ENCODE results near the gene MIOX. TPM values are rescaled to one million over a fixed set of nuclear protein-coding genes. Genes with fewer than 3 reads are reported as not detected.
A peak's percentile ranks its signal among the peaks of the same experiment; 100 is the strongest.

Gene MIOX
- total and polyA plus RNA-seq, 2 of the 13 experiments (the other 11 are each of a cell fraction or from before 2014, with no cell fraction given) = 1.5 to 2.9 TPM

GRCh38 chr22:50482107-50483074 is 4.3 kb upstream of the MIOX start:
- ATAC-seq = peak; percentile 9
- H3K4me1 ChIP-seq (ENCODE audit: insufficient read depth, low read length) = peaks cover 59% of the 10 kb centered on the region
- DNase-seq (ENCODE audit: low spot score) = no peak
- no peaks in the 10 kb centered on the region for H3K79me2 ChIP-seq (ENCODE audit: insufficient read depth, low read length)
- 90% methylated on average over 9 of the region's 35 CpGs for WGBS (ENCODE audit: low lambda C conversion rate)
- peak overlapping the region; percentile 76 for H3K9ac ChIP-seq (ENCODE audit: insufficient read depth, low read depth, low read length)
- no peaks in the 10 kb centered on the region for H3K36me3 ChIP-seq (replicated peaks in 1 of 2; ENCODE audit: control insufficient read depth in 1 of 2, insufficient read depth in 2 of 2, low read length in 2 of 2)
- intact Hi-C loops (cut with micrococcal nuclease; ENCODE audit: unreplicated experiment) = no loop called here
- in situ Hi-C loops (cut with HindIII; ENCODE audit: extremely low pct_ligation_motif_present, low pct_unique_long_range_greater_than_20kb) = no loop called here
- no peak overlapping the region for H2AFZ ChIP-seq (ENCODE audit: low read length)
- H3K9me3 ChIP-seq (ENCODE audit: low read length) = no peaks in the 10 kb centered on the region
- CTCF ChIA-PET (ENCODE audit: low intra/inter-chr PET ratio, low total read pairs) = no interaction called here
- no peaks in the 10 kb centered on the region; the same call in 1 of the 2 replicates for H4K20me1 ChIP-seq (ENCODE audit: insufficient read depth, low read length)
- H3K4me3 ChIP-seq (replicated peaks in 1 of 3; ENCODE audit: insufficient read depth in 1 of 3, low read depth in 2 of 3, low read length in 3 of 3) = peak overlapping the region; percentile 75 to 76 (median 75)
- POLR2A ChIA-PET = interaction anchor here (0.7 to 2.1 kb wide), 5 partner anchors 12 to 43 kb away, joined by 3 to 5 read pairs (median 4); partner anchors contain the start of genes LMF2, NCAPH2 and SCO2
- no TSS peak for BruUV-seq (replicated peaks)
- peak overlapping the region; percentile 31 for H3K27ac ChIP-seq (ENCODE audit: extremely low read length, insufficient read depth, low read length)
- FAIRE-seq = no peak
- H3K27me3 ChIP-seq (ENCODE audit: control insufficient read depth in 1 of 2, insufficient read depth in 2 of 2, low read length in 2 of 2) = peaks cover 0 to 4% of the 10 kb centered on the region in 2 experiments; a peak in 1 of 5 replicates
- peak overlapping the region; percentile 77 for H3K4me2 ChIP-seq (ENCODE audit: low read depth, low read length)
- TF ChIP-seq NRL (CRISPR knock-in tag; IDR thresholded peaks at IDR 0.05; ENCODE audit: borderline replicate concordance) (no peak; the same call in 1 of the 2 replicates), RAD51 (IDR thresholded peaks at IDR 0.05; ENCODE audit: borderline replicate concordance) (peak; percentile 47; the same call in 1 of the 2 replicates), NFIB (CRISPR knock-in tag; IDR thresholded peaks at IDR 0.05; ENCODE audit: borderline replicate concordance) (no peak), HIC2 (CRISPR knock-in tag; IDR thresholded peaks at IDR 0.05; ENCODE audit: low read depth) (no peak), FOSL1 (CRISPR knock-in tag; IDR thresholded peaks at IDR 0.05; ENCODE audit: borderline replicate concordance) (no peak), TCF7 (IDR thresholded peaks at IDR 0.05; ENCODE audit: low read depth) (no peak), BHLHE40 (IDR thresholded peaks at IDR 0.05; ENCODE audit: low read length) (peak; percentile 10; the same call in 1 of the 2 replicates), ZNF557 (CRISPR knock-in tag; IDR thresholded peaks at IDR 0.05) (no peak), MED13 (CRISPR knock-in tag; IDR thresholded peaks at IDR 0.05) (no peak), KDM1A (CRISPR knock-in tag; IDR thresholded peaks at IDR 0.05) (no peak), CAMTA2 (CRISPR knock-in tag; IDR thresholded peaks at IDR 0.05; ENCODE audit: borderline replicate concordance) (no peak), EEA1 (CRISPR knock-in tag; IDR thresholded peaks at IDR 0.05; ENCODE audit: borderline replicate concordance) (no peak), SMYD3 (CRISPR knock-in tag; IDR thresholded peaks at IDR 0.05) (no peak), HDAC6 (IDR thresholded peaks at IDR 0.05; ENCODE audit: low read depth, low read length) (no peak), ZNF382 (CRISPR knock-in tag; IDR thresholded peaks at IDR 0.05; ENCODE audit: borderline replicate concordance) (no peak), ADNP (CRISPR knock-in tag; IDR thresholded peaks at IDR 0.05) (0 out of 2 replicates have a peak, but pooled peaks have one; percentile 50), ZNF274 (CRISPR knock-in tag; IDR thresholded peaks at IDR 0.05) (peak; percentile 33; the same call in 1 of the 2 replicates), ZNF292 (CRISPR knock-in tag; IDR thresholded peaks at IDR 0.05; ENCODE audit: borderline replicate concordance, low read depth) (no peak), ZFYVE20 (CRISPR knock-in tag; IDR thresholded peaks at IDR 0.05; ENCODE audit: borderline replicate concordance, low read depth) (no peak), FOXO4 (CRISPR knock-in tag; conservative IDR thresholded peaks at IDR 0.05) (no peak), SMARCE1 (IDR thresholded peaks at IDR 0.05; ENCODE audit: borderline replicate concordance) (no peak)
